Stimulated activated CD4-positive, alpha-beta T cell treated with anti-CD3 and anti-CD28 coated beads, TNF-alpha, amount 100 ng/mL, for 4 hours (primary cell): ENCODE results near the gene KCNH1.
"Not testable (repeated sequence)": the region's sequence is repeated elsewhere in the genome, so short reads cannot be mapped to it uniquely, and the experiment has no call there.

Experiments
- DNase-seq, 3 experiments: peaks; one replicate each; pipeline ENCODE4 v3.0.0-alpha.2; 2020; ENCODE audit warnings: low read depth in 3 of 3

KCNH1 gene

GRCh38 chr1:211007830-211008229 lies 126.1 kb downstream of the KCNH1 start:
- no peak for DNase-seq

- DNase-seq = not testable (repeated sequence)
Measured at GRCh38 chr1:210995931-210996330, 138.0 kb downstream of the KCNH1 start.

- DNase-seq = no peak
Measured at GRCh38 chr1:210992837-210993236, 141.1 kb downstream of the KCNH1 start.

- no peak for DNase-seq
Measured at GRCh38 chr1:210989905-210990304, 144.0 kb downstream of the KCNH1 start.

- DNase-seq = no peak
Measured at GRCh38 chr1:210981490-210981889, 152.5 kb downstream of the KCNH1 start.

- no peak for DNase-seq
Measured at GRCh38 chr1:210980082-210980481, 153.9 kb downstream of the KCNH1 start.

- no peak for DNase-seq
Measured at GRCh38 chr1:210978974-210979354, 155.0 kb downstream of the KCNH1 start.

GRCh38 chr1:210978316-210978973 lies 155.5 kb downstream of the KCNH1 start:
- DNase-seq = no peak

- DNase-seq = no peak
Measured at GRCh38 chr1:210951279-210951678, 182.7 kb downstream of the KCNH1 start.

GRCh38 chr1:210949940-210950546 lies 183.9 kb downstream of the KCNH1 start:
- DNase-seq = peak; percentile 9 to 33 (median 18)

- DNase-seq = no peak
Measured at GRCh38 chr1:210949489-210949888, 184.5 kb downstream of the KCNH1 start.

GRCh38 chr1:210949039-210949438 lies 184.9 kb downstream of the KCNH1 start:
- no peak for DNase-seq

GRCh38 chr1:210944252-210944651 lies 189.7 kb downstream of the KCNH1 start:
- no peak for DNase-seq

GRCh38 chr1:210942513-210942912 lies 191.4 kb downstream of the KCNH1 start:
- DNase-seq = no peak

- DNase-seq = no peak
Measured at GRCh38 chr1:210940081-210940617, 193.8 kb downstream of the KCNH1 start.

- no peak for DNase-seq
Measured at GRCh38 chr1:210938416-210938925, 195.5 kb downstream of the KCNH1 start.

- no peak for DNase-seq
Measured at GRCh38 chr1:210937846-210938245, 196.1 kb downstream of the KCNH1 start.

- DNase-seq = no peak
Measured at GRCh38 chr1:210935905-210936304, 198.0 kb downstream of the KCNH1 start.

GRCh38 chr1:210932104-210932503 lies 201.8 kb downstream of the KCNH1 start:
- no peak for DNase-seq

GRCh38 chr1:210922666-210923065 lies 211.3 kb downstream of the KCNH1 start:
- no peak for DNase-seq

GRCh38 chr1:210920716-210921694 lies 212.9 kb downstream of the KCNH1 start:
- DNase-seq = no peak

- no peak for DNase-seq
Measured at GRCh38 chr1:210920258-210920657, 213.7 kb downstream of the KCNH1 start.
